Measurements from ENCODE around the gene ITFG1.

Gene ITFG1

GRCh38 chr16:47241061-47241460 lies 219.8 kb downstream of the ITFG1 start:
- DNase-seq (ENCODE audit: low read depth) = no peak
- no peak overlapping the region for H3K4me3 ChIP-seq (ENCODE audit: control insufficient read depth, low read depth, low read length)
- TF ChIP-seq CTCF (IDR thresholded peaks at IDR 0.05; ENCODE audit: control insufficient read depth, insufficient read depth, low read depth, low read length, missing control alignments) = no peak

DNA sequence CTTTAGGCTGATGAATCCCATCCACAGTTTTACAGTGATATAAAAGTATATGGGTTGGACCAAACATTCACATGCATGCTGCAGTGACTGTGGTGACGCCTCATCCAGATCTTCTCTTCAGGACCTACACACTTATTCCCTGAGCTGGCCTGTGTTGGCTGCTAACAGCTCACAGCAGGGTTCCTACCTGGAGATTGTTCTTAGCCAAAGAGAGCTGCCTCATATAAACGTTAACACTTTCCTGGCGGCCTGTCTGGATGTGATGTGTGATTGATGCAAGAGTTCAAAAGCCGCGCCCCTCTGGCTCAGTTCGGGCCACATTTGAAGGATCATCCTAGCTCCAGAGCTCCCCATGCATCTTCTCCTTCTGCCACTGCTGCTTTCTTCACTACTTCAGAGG lies 224.1 kb downstream of the ITFG1 start:
- DNase-seq (ENCODE audit: low read depth) = no peak
- no peak overlapping the region for H3K4me3 ChIP-seq (ENCODE audit: control insufficient read depth, low read depth, low read length)
- TF ChIP-seq CTCF (IDR thresholded peaks at IDR 0.05; ENCODE audit: control insufficient read depth, insufficient read depth, low read depth, low read length, missing control alignments) = no peak

DNA sequence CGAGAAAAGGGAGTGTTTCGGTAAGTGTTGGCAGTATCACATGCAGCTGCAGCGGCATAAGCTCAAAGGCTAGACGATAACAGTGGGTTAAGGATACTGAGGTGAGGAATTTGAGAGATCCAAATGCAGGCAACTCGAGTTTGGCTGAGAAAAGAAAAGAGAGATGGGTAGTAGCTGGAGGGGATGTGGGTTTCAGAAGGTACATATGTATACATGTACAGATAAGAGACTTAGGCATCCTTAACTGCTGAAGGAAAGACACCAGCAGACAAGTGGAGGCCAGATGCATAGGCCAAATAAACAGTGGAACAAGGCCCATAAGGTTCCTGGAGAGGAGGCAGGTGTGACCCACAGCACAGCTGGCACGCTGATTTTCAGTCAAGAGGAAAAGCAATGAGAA lies 230.6 kb downstream of the ITFG1 start:
- H3K4me3 ChIP-seq (ENCODE audit: control insufficient read depth, low read depth, low read length) = no peak overlapping the region
- TF ChIP-seq CTCF (IDR thresholded peaks at IDR 0.05; ENCODE audit: control insufficient read depth, insufficient read depth, low read depth, low read length, missing control alignments) = no peak
- no peak for DNase-seq (ENCODE audit: low read depth)

- no peak for DNase-seq (ENCODE audit: low read depth)
- H3K4me3 ChIP-seq (ENCODE audit: control insufficient read depth, low read depth, low read length) = no peak overlapping the region
- TF ChIP-seq CTCF (IDR thresholded peaks at IDR 0.05; ENCODE audit: control insufficient read depth, insufficient read depth, low read depth, low read length, missing control alignments) = no peak
Observed at GRCh38 chr16:47229053-47230050, 231.5 kb downstream of the ITFG1 start.

- no peak for TF ChIP-seq CTCF (IDR thresholded peaks at IDR 0.05; ENCODE audit: control insufficient read depth, insufficient read depth, low read depth, low read length, missing control alignments)
- no peak overlapping the region for H3K4me3 ChIP-seq (ENCODE audit: control insufficient read depth, low read depth, low read length)
- no peak for DNase-seq (ENCODE audit: low read depth)
Observed at GRCh38 chr16:47228241-47228640, 232.6 kb downstream of the ITFG1 start.

GRCh38 chr16:47213761-47214440 lies 247.0 kb downstream of the ITFG1 start:
- no peak for DNase-seq (ENCODE audit: low read depth)
- no peak for TF ChIP-seq CTCF (IDR thresholded peaks at IDR 0.05; ENCODE audit: control insufficient read depth, insufficient read depth, low read depth, low read length, missing control alignments)
- H3K4me3 ChIP-seq (ENCODE audit: control insufficient read depth, low read depth, low read length) = no peak overlapping the region
